ENCODE results near the gene UFSP2.

UFSP2 gene

DNA sequence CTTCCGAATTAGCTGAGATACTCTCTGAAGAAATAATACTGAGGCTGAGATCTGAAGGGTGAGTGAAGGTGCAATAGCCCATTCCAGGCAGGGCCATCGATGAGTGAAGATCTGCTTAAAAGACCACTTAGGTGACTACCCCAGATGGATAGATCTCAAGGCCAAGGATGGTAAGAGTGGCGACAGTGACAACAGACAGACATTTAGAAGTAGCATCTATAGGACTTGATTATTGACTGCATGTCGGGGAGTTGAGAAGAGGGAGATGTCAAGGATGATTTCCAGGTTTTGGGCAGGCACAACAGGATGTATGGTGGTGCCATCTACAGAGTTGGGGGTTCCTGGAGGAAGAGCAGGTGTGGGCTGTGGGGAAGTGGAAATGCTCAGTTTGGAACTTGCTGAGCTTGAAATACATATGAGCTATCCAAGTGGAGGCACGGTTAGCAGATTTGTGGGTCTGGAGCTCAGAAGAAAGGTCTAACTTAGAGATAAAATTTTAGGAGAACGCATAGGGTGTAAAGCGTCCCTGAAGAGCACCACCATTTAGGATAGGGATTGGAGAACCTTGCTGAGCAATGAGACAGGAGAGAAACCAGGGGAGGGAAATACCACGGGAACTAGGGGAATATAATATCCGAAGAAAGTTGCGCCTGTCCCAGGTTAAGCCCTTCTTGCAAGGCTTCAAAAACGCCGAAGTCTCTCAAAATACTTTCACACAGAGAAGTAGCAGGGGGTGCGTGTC lies 688 bp downstream of the UFSP2 start:
- DNase-seq: no peak

DNA sequence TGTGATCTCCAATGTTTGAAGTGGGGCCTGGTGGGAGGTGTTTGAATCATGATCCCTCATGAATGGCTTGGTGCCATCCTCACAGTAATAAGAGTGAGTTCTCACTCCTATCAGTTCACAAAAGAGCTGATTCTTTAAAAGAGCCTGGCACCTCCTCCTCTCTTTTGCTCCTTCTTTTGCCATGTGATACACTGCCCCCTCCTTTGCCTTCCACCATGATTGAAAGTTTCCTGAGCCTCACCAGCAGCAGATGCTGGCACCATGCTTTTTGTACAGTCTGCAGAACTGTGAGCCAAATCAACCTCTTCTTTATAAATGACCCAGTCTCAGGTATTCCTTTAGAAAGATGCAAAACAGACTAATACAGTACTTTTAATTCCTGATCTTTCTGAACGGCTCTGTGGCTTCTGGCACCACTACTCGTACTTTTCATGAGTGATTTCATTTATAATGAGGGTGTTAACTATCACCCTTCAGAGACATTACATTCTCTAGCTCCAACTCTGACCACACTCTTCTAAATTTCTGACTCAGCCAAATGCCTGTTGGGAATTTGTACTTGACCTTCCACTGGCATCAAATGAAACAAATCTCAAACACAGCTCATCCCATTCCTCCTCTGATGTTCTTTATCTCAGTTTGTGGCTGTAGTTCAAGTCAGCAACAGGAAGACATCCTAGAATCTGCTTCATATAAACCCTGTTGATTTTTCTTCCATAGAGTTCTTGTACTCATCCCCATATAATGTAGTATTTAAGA lies 4.2 kb downstream of the UFSP2 start:
- DNase-seq: no peak

DNA sequence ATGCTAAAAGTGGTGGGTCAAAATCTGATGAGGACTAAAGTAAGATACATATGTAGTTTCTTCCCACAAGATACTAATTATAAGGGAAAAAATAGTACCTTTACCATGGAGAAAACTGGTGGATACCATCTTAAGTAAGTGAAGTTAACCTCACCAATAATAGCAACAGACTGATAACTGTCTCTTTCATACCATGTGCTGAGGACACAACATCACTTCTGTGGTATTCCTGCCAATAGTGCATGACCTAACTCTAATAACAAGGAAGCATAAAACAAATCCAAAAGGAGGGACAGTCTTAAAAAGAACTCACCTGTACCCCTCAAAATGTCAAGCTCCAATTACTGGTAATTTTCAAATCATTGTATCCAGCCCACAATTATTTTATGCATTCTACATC lies 8.8 kb downstream of the UFSP2 start:
- DNase-seq: no peak

DNA sequence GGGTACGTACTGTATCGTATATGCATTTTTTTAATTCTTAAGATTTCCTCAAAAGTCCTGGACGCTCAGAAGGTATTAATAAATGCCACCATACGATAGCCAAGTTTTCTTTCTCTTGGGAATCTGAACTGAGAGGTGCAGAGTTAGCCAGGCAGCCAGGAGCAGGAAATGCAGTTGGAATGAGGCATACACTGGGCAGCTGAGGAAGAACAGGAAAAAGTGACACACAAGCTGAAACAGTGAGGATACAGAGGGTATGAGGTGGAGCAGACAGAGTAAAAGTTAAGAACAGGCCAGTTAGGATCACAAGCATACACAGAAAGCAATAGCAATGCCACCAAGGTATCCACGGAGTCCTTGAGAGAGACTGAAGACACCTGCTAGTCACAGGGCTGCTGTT lies 13.4 kb downstream of the UFSP2 start:
- DNase-seq: no peak

DNA sequence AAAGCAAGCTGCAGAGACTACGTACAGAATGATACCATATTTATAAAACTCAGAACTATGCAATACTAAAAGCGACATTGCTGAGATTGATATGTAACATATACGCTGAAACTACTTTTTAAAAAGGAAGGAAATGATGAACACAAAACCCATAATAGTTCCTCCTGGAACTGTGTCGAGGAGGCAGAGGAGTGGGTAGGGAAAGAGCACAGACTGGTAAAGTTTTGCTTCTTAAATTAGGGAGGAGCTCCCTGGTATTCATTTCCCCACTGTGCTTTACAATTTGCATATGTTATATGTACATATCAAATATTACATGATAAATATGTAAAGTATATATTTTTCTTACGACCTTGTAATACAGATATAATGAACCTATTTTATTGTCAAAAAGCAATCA lies 13.9 kb downstream of the UFSP2 start:
- DNase-seq: no peak

DNA sequence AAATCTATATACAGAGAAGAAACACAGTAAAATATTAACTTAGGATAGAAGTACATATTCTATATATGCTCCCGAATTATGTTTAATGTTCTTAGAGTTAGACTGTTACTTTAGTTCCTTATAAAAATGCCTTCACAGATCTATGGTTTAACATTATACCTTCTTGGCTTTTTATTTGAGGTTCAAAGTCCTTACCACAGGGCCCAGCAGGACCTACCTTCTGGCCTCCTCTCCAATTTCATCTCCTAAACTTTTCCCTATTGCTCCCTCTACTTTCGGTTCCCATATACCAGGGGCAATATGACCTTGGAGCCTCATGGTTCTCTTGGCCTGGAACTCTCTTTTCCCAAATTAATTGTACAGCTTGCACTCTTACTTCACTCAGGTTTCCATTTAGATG lies 17.3 kb downstream of the UFSP2 start:
- no peak for DNase-seq

DNA sequence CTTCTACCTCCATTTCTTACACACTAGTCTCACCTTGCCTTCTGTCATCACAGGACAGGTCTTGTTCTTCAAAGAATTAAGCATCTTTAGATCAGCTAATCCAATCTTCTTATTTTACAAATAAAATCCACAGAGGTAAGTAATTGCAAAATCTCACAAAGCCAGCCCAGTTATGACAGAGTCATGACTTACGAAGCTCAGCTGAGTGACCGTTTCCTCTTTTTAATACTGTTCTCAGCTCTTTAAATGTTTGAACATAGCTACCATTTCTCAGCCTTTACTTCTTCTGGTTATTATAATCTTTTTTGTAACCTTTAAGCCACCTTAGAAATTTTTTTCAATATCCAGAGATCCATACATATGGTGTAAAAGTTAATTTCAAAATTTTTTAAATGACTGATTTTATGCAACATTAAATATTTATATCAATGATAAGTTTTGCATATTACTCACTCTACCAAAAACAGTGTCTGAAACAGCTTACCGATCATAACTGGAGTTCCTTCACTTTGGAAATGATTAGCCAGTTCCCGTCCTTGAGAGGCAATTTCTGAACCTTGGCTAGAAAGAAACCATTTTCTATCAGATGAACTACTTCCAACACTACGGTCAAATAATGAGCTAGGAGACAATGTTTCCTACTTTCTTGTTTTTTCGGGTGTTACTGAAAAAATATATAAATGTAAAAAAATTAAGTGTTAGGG lies 20.3 kb downstream of the UFSP2 start:
- no peak for DNase-seq

DNA sequence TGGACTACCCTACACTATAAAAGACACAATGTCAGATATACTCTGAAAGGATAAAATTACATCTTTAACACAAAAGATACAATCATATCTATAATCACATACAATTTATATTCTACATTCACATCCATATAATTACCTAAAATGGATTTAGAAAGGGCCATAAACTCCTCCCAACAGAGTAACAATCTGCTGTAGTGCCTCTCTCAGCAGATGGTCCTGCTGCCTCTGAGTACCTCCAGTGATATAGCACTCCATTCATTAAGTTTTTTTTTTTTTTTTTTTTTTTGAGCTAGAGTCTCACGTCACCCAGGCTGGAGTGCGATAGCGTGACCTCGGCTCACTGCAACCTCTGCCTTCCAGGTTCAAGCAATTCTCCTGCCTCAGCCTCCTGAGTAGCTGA lies 21.7 kb downstream of the UFSP2 start:
- DNase-seq: no peak

DNA sequence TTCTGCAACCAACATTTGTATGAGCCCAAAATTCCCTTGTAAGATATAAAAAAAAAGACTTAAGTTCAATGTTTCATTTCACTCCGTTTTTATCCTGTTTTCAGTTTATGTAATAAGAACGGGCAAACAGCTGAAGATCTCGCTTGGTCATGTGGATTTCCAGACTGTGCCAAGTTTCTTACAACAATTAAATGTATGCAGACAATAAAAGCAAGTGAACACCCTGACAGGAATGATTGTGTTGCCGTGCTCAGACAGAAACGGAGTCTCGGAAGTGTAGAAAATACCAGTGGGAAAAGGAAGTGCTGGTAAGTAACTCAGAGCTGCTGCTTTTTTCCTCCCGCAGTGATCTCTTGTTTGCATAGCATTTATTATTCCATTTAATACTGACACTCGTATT lies 26.3 kb downstream of the UFSP2 start:
- no peak for DNase-seq

DNA sequence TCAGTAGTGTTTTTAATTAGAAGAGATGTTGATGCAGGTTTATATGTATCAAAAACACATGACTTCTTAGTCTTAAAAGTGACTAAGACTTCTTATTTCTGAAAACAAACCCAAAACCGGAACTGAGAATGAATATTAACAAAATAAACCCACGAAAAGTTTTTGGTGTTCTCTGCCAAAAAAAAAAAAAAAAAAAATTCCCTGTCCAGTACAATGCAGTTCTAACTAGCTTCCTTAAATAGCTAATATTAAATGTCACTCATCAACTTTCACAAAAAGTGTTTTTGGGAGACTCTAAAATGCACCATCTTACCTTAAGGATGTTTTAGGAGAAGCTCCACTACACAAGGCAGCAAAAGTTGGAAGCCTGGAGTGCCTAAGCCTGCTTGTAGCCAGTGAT lies 27.1 kb downstream of the UFSP2 start:
- no peak for DNase-seq

DNA sequence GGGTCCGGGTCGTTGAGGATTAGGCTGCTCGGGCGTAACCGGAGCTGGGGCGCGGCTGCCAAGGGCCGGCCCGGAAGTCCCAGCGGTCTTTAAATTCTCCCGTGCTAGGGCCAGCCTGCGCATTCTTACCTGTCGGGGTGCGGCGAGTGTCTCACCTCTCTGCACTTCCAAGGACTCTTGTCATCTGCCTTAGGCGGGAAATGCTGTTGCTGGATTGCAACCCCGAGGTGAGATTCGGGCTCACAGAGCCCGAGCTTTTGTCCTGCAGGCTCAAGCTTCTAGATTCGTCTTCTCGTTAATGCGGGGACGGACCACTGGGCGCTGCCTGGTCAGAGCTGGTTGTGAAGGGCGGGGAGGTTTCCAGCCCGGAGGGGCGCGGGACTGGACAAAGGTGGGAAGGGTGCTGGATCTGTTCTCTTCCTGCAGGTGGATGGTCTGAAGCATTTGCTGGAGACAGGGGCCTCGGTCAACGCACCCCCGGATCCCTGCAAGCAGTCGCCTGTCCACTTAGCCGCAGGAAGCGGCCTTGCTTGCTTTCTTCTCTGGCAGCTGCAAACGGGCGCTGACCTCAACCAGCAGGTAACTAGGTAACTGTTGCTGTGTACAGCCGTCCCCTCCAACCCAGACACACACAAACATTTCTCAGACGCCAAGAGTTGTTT lies 28.9 kb downstream of the UFSP2 start, which contains the start of gene ANKRD37:
TSS of gene ANKRD37 (plus strand) at position 118 of the 662 bp plus-strand sequence. CDS start at position 201, 83 bp downstream.
- DNase-seq: no peak

DNA sequence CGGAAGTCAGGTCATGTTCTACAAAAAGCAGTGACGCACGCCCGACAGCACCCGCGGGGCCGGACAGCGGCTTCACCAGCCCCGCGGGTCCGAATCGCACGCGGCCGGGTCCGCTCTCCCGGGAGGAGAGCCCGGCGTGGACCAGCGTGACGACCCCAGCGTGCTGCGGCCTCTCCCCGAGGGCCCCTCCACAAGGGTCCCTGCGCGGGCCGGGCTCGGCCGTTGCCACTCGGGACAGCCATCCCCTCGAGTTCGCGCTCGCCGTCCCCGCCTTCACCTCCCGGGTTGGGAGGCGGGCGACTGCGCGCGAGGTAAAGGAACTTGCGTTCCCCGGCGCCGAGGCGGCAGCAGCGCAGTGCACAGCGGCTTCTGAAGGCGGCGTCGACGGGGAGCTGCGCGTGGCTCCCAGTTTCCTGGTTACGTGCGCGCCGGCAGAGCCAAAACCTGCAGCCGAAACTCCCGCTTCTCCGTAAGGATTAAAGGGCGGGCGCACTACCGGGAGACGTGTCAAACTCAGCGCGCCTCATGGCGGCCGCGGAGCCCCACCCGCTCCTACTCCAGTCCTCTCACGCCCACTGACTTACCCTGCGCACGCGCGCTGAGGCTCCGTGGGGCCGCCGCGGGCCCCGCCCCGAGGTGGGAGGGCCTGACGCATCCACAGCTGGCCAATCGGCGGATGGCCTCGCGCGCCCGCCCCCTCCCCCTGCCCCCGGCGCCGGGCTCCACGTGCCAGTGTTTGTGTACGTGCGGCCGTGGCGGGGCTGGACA lies 29.6 kb downstream of the UFSP2 start:
- peak; percentile 92 for DNase-seq

DNA sequence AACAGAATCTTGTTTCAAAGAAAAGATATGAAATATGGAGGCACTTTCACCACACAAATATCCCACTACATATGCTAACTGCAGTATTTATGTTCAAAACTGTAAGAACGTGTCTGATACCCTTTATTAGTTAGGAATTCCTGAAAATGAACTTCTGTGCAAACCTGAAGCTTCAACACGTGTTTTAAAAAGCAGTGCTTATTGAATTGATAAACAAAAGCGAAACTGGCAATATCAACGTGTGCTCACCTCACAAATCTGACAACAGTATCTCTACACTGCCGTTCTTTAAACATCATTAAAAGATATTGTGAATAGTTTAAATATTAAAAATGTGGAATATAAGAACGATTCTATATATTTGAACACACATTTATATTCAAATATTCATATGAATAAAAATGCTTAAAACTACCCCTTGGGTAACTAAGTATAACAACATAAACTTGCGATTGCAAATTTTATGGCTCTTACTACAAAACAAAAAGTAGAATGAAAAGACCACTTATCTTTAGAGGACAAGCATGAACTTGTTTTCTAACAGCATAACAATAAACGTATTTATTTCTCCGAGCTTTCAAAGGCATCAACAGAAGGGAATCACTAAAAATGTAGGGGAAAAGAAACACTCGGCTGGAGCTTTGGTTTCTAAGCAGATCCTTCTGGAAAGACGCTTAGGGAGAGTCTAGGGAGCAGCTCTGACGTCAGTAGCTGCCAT lies 30.4 kb downstream of the UFSP2 start, which contains the start of gene LRP2BP:
TSS of gene LRP2BP (minus strand) at position 687 of the 718 bp plus-strand sequence. CDS start 17,738 bp downstream, outside the sequence.
- no peak for DNase-seq

DNA sequence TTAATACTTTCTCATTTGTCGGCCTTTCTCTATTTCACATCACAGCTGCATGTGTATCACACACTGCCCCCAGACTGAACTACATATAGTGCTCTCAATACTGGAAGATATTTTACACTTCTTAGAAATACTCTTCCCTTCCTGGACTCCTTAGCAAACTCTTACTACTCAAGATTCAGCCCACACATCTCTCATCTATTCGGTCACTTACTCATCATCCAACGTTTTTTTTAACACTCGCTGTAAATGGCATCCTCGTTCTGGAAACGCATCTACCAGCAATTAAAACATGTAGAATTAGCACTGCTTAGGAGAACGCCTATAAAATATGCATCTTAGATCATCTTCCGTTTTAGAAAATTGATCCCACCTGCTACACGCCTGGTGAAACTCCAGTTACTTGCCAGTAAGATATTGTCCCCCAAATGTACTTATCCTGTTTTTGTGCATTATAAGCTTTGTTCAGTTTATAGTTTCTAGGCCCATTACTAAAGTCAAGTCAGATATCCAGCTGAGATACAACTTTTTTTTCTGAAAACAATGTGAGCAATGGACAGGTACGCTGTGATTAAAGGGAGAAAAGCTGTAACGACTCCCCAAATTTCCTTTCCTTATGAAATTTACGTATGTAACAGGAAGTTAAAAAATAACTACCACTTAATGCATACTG lies 31.1 kb downstream of the UFSP2 start:
- no peak for DNase-seq

DNA sequence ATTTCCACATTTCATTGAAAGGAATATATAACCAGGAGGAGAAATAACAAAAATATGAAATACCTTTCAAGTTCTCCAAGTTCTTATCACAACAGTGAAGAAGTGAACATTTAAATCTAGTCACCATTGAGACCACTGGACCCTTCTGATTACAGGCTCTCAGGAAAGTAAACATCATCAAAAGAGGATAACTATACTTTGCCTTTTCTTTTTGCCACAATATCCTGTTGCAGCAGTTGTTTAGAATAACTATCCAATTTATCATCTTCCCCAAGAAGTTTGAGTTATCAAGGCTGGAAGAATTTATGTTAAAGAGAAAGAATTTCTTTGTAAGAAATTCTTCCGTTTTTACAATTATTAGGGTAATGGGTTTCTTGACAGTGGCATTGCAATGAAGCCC lies 33.6 kb downstream of the UFSP2 start:
- DNase-seq: no peak

DNA sequence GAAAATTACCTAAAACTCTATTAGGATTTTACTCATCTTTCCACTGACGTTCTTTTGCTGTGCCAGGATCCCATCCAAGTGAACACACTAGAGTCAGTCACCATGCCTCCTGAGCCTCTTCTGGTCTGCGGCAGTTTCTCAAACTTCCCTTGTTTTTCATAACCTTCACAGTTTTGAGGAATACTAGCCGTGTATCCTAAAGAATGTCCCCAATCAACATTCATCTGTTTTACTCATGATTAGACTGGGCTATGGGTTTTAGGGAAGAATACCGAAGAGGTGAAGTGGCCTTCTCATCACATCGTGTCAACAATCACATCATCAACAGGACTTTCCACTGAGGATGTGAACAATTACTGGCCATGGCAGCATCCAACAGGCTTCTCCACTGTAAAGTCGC lies 34.8 kb downstream of the UFSP2 start:
- DNase-seq: no peak

DNA sequence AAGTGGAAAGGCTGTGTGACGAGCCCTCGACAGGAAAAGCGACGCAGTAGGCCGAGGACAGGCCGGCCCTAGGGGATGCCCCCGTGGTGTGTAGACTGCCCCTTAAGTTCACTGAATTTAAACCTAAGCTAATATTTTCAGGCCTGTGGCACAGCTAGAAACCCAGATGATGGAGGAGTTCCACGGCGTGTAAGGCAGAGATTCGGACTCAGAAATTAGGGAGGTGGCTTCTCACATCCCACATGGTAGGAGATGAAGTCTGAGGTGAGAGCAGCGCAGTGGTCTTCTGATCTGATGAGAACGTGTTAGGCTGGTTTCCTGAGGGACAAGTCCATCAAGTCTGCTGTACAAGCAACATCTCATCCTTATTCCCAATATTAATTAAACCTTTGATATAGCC lies 37.8 kb downstream of the UFSP2 start:
- no peak for DNase-seq

DNA sequence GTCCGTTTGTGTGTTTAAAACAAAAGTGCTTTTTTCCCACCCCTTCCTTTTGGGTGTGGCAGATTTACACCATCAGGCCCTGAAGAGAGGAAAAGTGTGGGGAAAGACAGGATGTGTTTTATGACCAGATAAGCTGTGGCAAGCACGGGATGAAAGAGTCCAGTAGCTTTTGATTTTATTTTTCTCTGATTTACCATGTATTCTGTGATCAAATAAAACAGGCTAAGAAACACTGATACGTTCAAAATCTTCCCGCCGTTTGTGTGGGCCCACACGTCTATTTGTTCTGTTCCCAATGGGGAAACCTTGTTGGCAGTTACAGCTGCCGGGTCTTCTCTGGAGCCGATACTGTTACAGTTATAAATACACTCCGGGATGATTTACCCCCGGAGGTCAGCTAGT lies 40.8 kb downstream of the UFSP2 start:
- no peak for DNase-seq

DNA sequence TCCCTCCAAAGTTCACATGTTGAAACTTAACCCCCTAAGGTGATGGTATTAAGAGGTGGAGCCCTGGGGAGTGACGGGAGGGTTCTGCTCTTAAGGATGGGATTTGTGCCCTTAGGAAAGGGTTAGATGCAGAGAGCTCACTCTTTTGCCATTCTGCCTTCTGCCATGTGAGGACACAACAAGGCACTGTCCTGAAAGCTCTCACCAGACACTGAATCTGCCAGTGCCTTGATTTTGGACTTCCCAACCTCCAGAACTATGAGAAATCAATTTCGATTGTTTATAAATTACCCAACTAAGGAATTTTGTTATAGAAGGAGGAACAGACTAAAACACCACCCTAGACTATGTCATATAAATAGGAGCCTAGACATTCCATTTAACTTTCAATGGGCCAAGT lies 41.7 kb downstream of the UFSP2 start:
- DNase-seq: no peak

DNA sequence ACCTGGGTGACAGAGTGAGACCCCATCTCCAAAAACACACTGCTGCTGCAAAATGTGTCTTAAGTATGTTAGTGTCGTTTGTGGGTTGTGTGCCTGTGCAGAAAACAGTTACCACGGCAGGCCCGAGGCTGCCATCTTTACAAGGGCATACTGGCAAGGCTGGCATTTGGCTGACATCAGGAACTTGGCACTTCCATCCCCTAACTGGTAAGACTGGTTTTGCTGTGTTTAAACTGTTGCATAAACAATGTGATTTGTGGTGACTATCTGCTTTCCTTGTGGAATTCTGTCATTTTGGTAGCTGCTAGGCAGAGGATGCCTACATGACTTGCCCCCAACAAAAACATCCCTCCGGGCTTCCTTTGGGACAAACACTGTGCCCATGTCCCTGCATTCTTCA lies 42.3 kb downstream of the UFSP2 start:
- DNase-seq: no peak

DNA sequence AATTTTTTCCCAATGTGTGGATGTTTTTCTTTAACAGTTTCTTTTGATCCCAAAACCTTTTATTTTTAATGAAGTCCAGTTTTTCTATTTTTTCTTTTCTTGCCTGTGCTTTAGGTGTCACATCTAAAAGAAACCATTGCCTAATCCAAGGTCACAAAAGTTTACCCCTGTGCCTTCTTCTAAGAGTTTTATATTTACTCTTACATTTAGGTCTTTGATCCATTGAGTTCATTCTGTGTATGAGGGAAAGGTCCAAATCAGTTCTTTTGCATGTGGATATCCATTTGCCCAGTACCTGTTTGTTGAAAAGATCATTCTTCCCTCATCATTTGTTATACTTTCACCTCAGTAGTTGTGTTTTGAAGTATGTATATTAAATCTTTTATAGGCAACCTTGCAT lies 43.0 kb downstream of the UFSP2 start:
- no peak for DNase-seq

Data from activated gamma-delta T cell treated with Interleukin-2 at 50 U/mL for 16 hours (primary cell).